ENCODE results near the gene C3orf52.
"Not testable (repeated sequence)": the region's sequence is repeated elsewhere in the genome, so short reads cannot be mapped to it uniquely, and the experiment has no call there.

The C3orf52 gene, protein sequence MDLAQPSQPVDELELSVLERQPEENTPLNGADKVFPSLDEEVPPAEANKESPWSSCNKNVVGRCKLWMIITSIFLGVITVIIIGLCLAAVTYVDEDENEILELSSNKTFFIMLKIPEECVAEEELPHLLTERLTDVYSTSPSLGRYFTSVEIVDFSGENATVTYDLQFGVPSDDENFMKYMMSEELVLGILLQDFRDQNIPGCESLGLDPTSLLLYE

DNA sequence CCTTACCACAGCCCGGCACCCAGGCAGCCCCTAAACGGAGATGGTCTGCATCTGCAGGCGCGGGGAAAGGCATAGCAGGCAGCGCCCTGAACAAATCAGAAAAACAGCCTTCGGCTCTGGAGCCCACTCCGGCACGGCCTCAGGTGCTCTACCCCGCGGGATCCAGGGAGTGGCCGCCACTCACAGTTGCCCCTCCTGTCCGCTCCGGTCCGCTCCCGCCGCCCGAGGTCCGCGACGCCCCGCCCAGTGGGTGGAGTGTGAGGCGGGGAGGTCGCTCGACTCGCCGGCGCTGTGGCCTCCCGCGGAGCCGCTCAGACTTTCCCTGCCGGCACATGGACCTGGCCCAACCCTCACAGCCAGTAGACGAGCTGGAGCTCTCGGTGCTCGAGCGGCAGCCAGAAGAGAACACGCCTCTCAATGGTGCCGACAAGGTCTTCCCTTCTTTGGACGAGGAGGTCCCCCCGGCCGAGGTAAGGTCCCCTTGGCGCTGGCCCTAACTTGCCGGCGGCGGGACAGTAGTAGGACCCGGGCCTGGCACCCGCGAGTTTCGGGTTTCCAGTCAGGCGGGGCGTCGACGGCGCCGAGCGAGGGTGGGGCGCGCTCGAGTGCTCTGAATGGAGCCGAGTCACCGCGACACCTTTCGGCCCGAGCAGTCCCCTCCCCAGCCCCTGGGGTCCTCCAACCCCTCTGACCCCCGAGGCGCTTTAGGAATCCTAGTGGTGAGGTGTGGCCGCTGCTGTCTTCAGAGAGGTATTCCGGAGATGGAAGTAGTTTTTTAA, at the start of gene C3orf52:
Gene C3orf52 (plus strand): TSS at position 314 of the 779 bp plus-strand sequence. CDS start 19 bp downstream, at position 333.
- Histone ChIP-seq H3K79me2 (ENCODE audit: low read length) (peaks cover 30% of the 10 kb centered on the region), H3K9ac (ENCODE audit: low read length) (peak within 1 kb of the TSS; percentile 66), H2AFZ (ENCODE audit: low read length) (peak within 1 kb of the TSS; percentile 77), H4K20me1 (ENCODE audit: insufficient read depth, low read length) (no peaks in the 10 kb centered on the region), H3K9me3 (replicated peaks; ENCODE audit: insufficient read depth, low read length) (no peaks in the 10 kb centered on the region), H3K4me2 (ENCODE audit: low read depth, low read length) (peak within 1 kb of the TSS; percentile 93), H3K4me1 (ENCODE audit: low read length) (peaks cover 32% of the 10 kb centered on the region), H3K27ac (ENCODE audit: low read length) (peak within 1 kb of the TSS; percentile 59; the same call in 1 of the 2 replicates), H3F3A (ENCODE audit: insufficient read depth, low read length) (peaks cover 33% of the 10 kb centered on the region), H3K4me3 (ENCODE audit: low read length) (peak within 1 kb of the TSS; percentile 69), H3K27me3 (replicated peaks; ENCODE audit: insufficient read depth, low read length) (no peaks in the 10 kb centered on the region; the same call in 1 of the 2 replicates), H3K9me2 (replicated peaks; ENCODE audit: insufficient read depth, low read length) (no peaks in the 10 kb centered on the region), H3K36me3 (replicated peaks; ENCODE audit: insufficient read depth, low read length) (no peaks in the 10 kb centered on the region)
- TF ChIP-seq EZH2phosphoT487 (IDR thresholded peaks at IDR 0.05; ENCODE audit: low read length), result no peak
- TF ChIP-seq, protein P1, sequence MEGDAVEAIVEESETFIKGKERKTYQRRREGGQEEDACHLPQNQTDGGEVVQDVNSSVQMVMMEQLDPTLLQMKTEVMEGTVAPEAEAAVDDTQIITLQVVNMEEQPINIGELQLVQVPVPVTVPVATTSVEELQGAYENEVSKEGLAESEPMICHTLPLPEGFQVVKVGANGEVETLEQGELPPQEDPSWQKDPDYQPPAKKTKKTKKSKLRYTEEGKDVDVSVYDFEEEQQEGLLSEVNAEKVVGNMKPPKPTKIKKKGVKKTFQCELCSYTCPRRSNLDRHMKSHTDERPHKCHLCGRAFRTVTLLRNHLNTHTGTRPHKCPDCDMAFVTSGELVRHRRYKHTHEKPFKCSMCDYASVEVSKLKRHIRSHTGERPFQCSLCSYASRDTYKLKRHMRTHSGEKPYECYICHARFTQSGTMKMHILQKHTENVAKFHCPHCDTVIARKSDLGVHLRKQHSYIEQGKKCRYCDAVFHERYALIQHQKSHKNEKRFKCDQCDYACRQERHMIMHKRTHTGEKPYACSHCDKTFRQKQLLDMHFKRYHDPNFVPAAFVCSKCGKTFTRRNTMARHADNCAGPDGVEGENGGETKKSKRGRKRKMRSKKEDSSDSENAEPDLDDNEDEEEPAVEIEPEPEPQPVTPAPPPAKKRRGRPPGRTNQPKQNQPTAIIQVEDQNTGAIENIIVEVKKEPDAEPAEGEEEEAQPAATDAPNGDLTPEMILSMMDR (IDR thresholded peaks at IDR 0.05; ENCODE audit: low read length), result 0 out of 2 replicates have a peak, but pooled peaks have one; percentile 9
- DNase-seq, result peak; percentile 84

DNA sequence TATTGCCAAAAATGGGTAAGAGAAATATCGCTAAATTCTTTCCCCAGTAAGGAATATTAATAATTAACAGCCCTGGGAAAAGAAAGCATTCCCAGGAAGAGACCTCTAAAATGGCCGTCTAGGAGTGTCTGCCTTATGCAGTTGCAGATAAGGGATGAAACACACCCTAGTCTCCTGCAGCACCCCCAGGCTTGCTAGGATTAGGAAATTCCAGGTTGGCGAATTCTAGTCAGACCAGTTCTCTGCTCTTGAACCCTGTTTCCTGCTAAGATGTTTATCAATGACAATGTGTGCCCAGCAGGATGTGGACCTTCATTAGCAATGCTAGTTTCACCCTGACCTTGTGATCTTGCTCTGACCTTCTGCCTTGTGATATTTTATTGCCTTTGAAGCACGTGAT, 49.0 kb upstream of the C3orf52 start:
- not testable (repeated sequence) for H3F3A ChIP-seq (ENCODE audit: insufficient read depth, low read length); H4K20me1 ChIP-seq (ENCODE audit: insufficient read depth, low read length); H3K27me3 ChIP-seq (replicated peaks; ENCODE audit: insufficient read depth, low read length); H3K27ac ChIP-seq (ENCODE audit: low read length); H2AFZ ChIP-seq (ENCODE audit: low read length); DNase-seq; H3K9me2 ChIP-seq (replicated peaks; ENCODE audit: insufficient read depth, low read length); H3K36me3 ChIP-seq (replicated peaks; ENCODE audit: insufficient read depth, low read length); H3K4me2 ChIP-seq (ENCODE audit: low read depth, low read length); H3K4me3 ChIP-seq (ENCODE audit: low read length); H3K9ac ChIP-seq (ENCODE audit: low read length); H3K79me2 ChIP-seq (ENCODE audit: low read length); H3K9me3 ChIP-seq (replicated peaks; ENCODE audit: insufficient read depth, low read length)
- peaks cover 12% of the 10 kb centered on the region for H3K4me1 ChIP-seq (ENCODE audit: low read length)

DNA sequence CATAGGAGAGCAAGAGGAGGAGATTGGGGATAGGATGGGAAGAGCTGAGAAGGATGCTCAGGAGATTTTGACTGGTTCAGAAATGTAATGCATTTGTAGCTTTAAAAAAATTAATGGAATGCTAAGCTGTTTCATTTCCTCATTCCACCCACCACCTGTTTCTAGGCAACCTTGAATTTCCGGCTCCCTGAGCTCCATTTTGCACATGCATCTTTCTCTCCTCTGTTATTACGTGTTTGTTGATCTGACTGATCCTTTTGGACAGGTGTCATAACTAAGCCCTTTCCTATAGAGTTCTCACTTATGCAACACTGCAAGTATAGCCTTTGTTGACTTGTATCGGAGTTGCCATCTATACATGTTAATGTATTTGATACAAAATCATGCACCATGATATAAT, 47.3 kb upstream of the C3orf52 start:
- no peak for DNase-seq
- Histone ChIP-seq H3K27ac (ENCODE audit: low read length) (peak overlapping the region; percentile 4; the same call in 1 of the 2 replicates), H4K20me1 (ENCODE audit: insufficient read depth, low read length) (no peaks in the 10 kb centered on the region), H3K79me2 (ENCODE audit: low read length) (no peaks in the 10 kb centered on the region), H3K9me2 (replicated peaks; ENCODE audit: insufficient read depth, low read length) (no peaks in the 10 kb centered on the region), H3K4me1 (ENCODE audit: low read length) (peaks cover 12% of the 10 kb centered on the region), H3F3A (ENCODE audit: insufficient read depth, low read length) (no peaks in the 10 kb centered on the region), H3K4me2 (ENCODE audit: low read depth, low read length) (peak overlapping the region; percentile 17; the same call in 1 of the 2 replicates), H3K27me3 (replicated peaks; ENCODE audit: insufficient read depth, low read length) (no peaks in the 10 kb centered on the region), H3K36me3 (replicated peaks; ENCODE audit: insufficient read depth, low read length) (no peaks in the 10 kb centered on the region), H3K4me3 (ENCODE audit: low read length) (no peak overlapping the region), H3K9ac (ENCODE audit: low read length) (no peak overlapping the region), H3K9me3 (replicated peaks; ENCODE audit: insufficient read depth, low read length) (no peaks in the 10 kb centered on the region), H2AFZ (ENCODE audit: low read length) (peak overlapping the region; percentile 5; the same call in 1 of the 2 replicates)
- TF ChIP-seq EZH2 (optimal IDR thresholded peaks at IDR 0.05; ENCODE audit: low read depth, low read length), result no peak
- TF ChIP-seq, protein P1 (IDR thresholded peaks at IDR 0.05; ENCODE audit: low read length), result no peak
- TF ChIP-seq EZH2phosphoT487 (IDR thresholded peaks at IDR 0.05; ENCODE audit: low read length), result no peak

All from MM.1S (cell line).